HEK293 (cell line): ENCODE data around the gene DDX10.

ENCODE experiments used
- CTCF ChIA-PET: fragments of 350-600 bp; formaldehyde crosslinking; extraction: SDS; loops from one replicate; lab custom pipeline; 2021; ENCODE audit warnings: antibody characterized with exemption; lab: Yijun Ruan, JAX
- POLR2A ChIA-PET: fragments of 300-600 bp; formaldehyde crosslinking; extraction: SDS; loops from one replicate; lab custom pipeline; 2020; ENCODE audit warnings: antibody characterized with exemption, inconsistent platforms; lab: Yijun Ruan, JAX
- H3K27ac ChIP-seq: fragments of 200-500 bp; sonication (Bioruptor generic); 2 replicates; pipeline ENCODE4 v1.5.1; 2014; ENCODE audit warnings: low read depth, low read length, control low read depth, inconsistent platforms; ENCODE audit errors: extremely low read depth
- H3K36me3 ChIP-seq, 2 experiments: fragments of 200-500 bp in 1 of 2; sonication (Bioruptor generic) in 1 of 2; 1 replicate in 1 of 2; 2 replicates in 1 of 2; pipeline ENCODE4 v1.5.1; 2014 to 2017; ENCODE audit warnings: inconsistent platforms in 2 of 2, low read length in 2 of 2; ENCODE audit not compliant: control insufficient read depth in 2 of 2, insufficient read depth in 1 of 2
- H3K4me1 ChIP-seq: fragments of 200-500 bp; sonication (Bioruptor generic); 2 replicates; pipeline ENCODE4 v1.5.1; 2014; ENCODE audit warnings: mild to moderate bottlenecking, low read length, inconsistent platforms; ENCODE audit not compliant: control insufficient read depth, insufficient read depth
- H3K4me3 ChIP-seq: 2 replicates; pipeline ENCODE4 v1.5.1; 2011; ENCODE audit warnings: low read depth, mild to moderate bottlenecking, control low read depth, low read length, moderate library complexity
- H3K9me3 ChIP-seq: fragments of 200-500 bp; sonication (Bioruptor generic); 2 replicates; pipeline ENCODE4 v1.5.1; 2014; ENCODE audit warnings: low read depth, low read length, inconsistent platforms; ENCODE audit not compliant: control insufficient read depth, insufficient read depth
- FEZF1 ChIP-seq: fragments of 450-650 bp; formaldehyde crosslinking; IDR thresholded peaks from 2 replicates; pipeline ENCODE4 v1.5.1; 2016; ENCODE audit warnings: missing biosample characterization, missing genetic modification characterization
- GFI1B ChIP-seq: fragments of 450-650 bp; formaldehyde crosslinking; IDR thresholded peaks from 2 replicates; pipeline ENCODE4 v1.5.1; 2016; ENCODE audit warnings: missing biosample characterization, missing genetic modification characterization
- KLF9 ChIP-seq: fragments of 450-650 bp; formaldehyde crosslinking; IDR thresholded peaks from 2 replicates; pipeline ENCODE4 v1.5.1; 2016; ENCODE audit warnings: missing biosample characterization, missing genetic modification characterization, low read depth
- OSR2 ChIP-seq: fragments of 450-650 bp; formaldehyde crosslinking; IDR thresholded peaks from 2 replicates; pipeline ENCODE4 v1.5.1; 2016; ENCODE audit warnings: missing biosample characterization, missing genetic modification characterization
- OVOL3 ChIP-seq: fragments of 450-650 bp; formaldehyde crosslinking; IDR thresholded peaks from 2 replicates; pipeline ENCODE4 v1.5.1; 2016; ENCODE audit warnings: missing biosample characterization, missing genetic modification characterization
- PRDM1 ChIP-seq: fragments of 450-650 bp; formaldehyde crosslinking; IDR thresholded peaks from 2 replicates; pipeline ENCODE4; 2016; ENCODE audit warnings: missing biosample characterization, missing genetic modification characterization
- REST ChIP-seq: fragments of 450-650 bp; formaldehyde crosslinking; IDR thresholded peaks from 2 replicates; pipeline ENCODE4 v1.5.1; 2016; ENCODE audit warnings: missing biosample characterization, missing genetic modification characterization
- SETDB1 ChIP-seq: IDR thresholded peaks from one replicate; pipeline ENCODE4 v1.6.1; 2017; ENCODE audit warnings: mild to moderate bottlenecking, low read length, moderate library complexity, mixed read lengths; ENCODE audit not compliant: insufficient read length
- TRIM28 ChIP-seq: IDR thresholded peaks from 2 replicates; pipeline ENCODE4 v1.6.1; 2011; ENCODE audit warnings: low read length, control low read depth, borderline replicate concordance
- YY2 ChIP-seq: fragments of 450-650 bp; formaldehyde crosslinking; IDR thresholded peaks from 2 replicates; pipeline ENCODE4 v1.5.1; 2016; ENCODE audit warnings: missing biosample characterization, missing genetic modification characterization
- ZEB2 ChIP-seq: fragments of 450-650 bp; formaldehyde crosslinking; IDR thresholded peaks from 2 replicates; pipeline ENCODE4 v1.5.1; 2016; ENCODE audit warnings: missing biosample characterization, missing genetic modification characterization
- ZFP69B ChIP-seq: fragments of 450-650 bp; formaldehyde crosslinking; IDR thresholded peaks from 2 replicates; pipeline ENCODE4 v1.5.1; 2016; ENCODE audit warnings: missing biosample characterization, missing genetic modification characterization
- ZNF10 ChIP-seq: fragments of 450-650 bp; formaldehyde crosslinking; IDR thresholded peaks from 2 replicates; pipeline ENCODE4 v1.5.1; 2017; ENCODE audit warnings: missing biosample characterization, missing genetic modification characterization
- ZNF274 ChIP-seq, 2 experiments: fragments of 200-500 bp in 1 of 2; fragments of 450-650 bp in 1 of 2; sonication (Bioruptor generic) in 1 of 2; formaldehyde crosslinking in 1 of 2; IDR thresholded peaks; 2 replicates each; pipeline versions ENCODE4 v1.5.1 to v1.6.1; 2014 to 2016; ENCODE audit warnings: borderline replicate concordance in 1 of 2, inconsistent platforms in 1 of 2, low read length in 1 of 2, missing biosample characterization in 1 of 2, missing genetic modification characterization in 1 of 2
- ZNF341 ChIP-seq: fragments of 450-650 bp; formaldehyde crosslinking; IDR thresholded peaks from 2 replicates; pipeline ENCODE4; 2016; ENCODE audit warnings: low read depth, missing biosample characterization, missing genetic modification characterization
- ZNF391 ChIP-seq: fragments of 450-650 bp; formaldehyde crosslinking; IDR thresholded peaks from 2 replicates; pipeline ENCODE4 v1.5.1; 2016; ENCODE audit warnings: low read depth, missing biosample characterization, missing genetic modification characterization, borderline replicate concordance
- ZNF398 ChIP-seq: fragments of 450-650 bp; formaldehyde crosslinking; IDR thresholded peaks from 2 replicates; pipeline ENCODE4 v1.5.1; 2017; ENCODE audit warnings: missing biosample characterization, missing genetic modification characterization
- ZNF404 ChIP-seq: fragments of 450-650 bp; formaldehyde crosslinking; IDR thresholded peaks from 2 replicates; pipeline ENCODE4 v1.5.1; 2017; ENCODE audit warnings: missing biosample characterization, missing genetic modification characterization
- ZNF544 ChIP-seq: fragments of 450-650 bp; formaldehyde crosslinking; IDR thresholded peaks from 2 replicates; pipeline ENCODE4 v1.5.0; 2017; ENCODE audit warnings: missing biosample characterization, missing genetic modification characterization
- ZNF561 ChIP-seq: fragments of 450-650 bp; IDR thresholded peaks from 2 replicates; pipeline ENCODE4 v1.5.1; 2018; ENCODE audit warnings: missing biosample characterization, missing genetic modification characterization, borderline replicate concordance
- ZNF571 ChIP-seq: fragments of 450-650 bp; formaldehyde crosslinking; IDR thresholded peaks from 2 replicates; pipeline ENCODE4 v1.5.0; 2017; ENCODE audit warnings: missing biosample characterization, missing genetic modification characterization
- ZNF677 ChIP-seq: fragments of 450-650 bp; IDR thresholded peaks from 2 replicates; pipeline ENCODE4 v1.5.0; 2018; ENCODE audit warnings: missing biosample characterization, mild to moderate bottlenecking, missing genetic modification characterization, moderate library complexity
- ZNF707 ChIP-seq: fragments of 450-650 bp; formaldehyde crosslinking; IDR thresholded peaks from 2 replicates; pipeline ENCODE4 v1.5.1; 2016; ENCODE audit warnings: missing biosample characterization, missing genetic modification characterization
- ZNF843 ChIP-seq: fragments of 450-650 bp; formaldehyde crosslinking; IDR thresholded peaks from 2 replicates; pipeline ENCODE4 v1.5.1; 2016; ENCODE audit warnings: missing biosample characterization, missing genetic modification characterization
- ZSCAN23 ChIP-seq: fragments of 450-650 bp; formaldehyde crosslinking; IDR thresholded peaks from 2 replicates; pipeline ENCODE4 v1.5.1; 2016; ENCODE audit warnings: missing biosample characterization, missing genetic modification characterization
- TF ChIP-seq, protein P1 (sequence below): fragments of 450-650 bp; formaldehyde crosslinking; IDR thresholded peaks from 2 replicates; pipeline ENCODE4 v1.5.1; 2016; ENCODE audit warnings: missing biosample characterization, missing genetic modification characterization

DDX10 gene

GRCh38 chr11:108937746-108938145 is 272.9 kb downstream of the DDX10 start:
- Histone ChIP-seq H3K4me3 (no peak overlapping the region), H3K4me1 (no peaks in the 10 kb centered on the region), H3K36me3 (peaks cover 0 to 13% of the 10 kb centered on the region in 2 experiments; a peak in 1 of 3 replicates)
- TF ChIP-seq REST (tag by site-specific recombination) (no peak), OVOL3 (tag by site-specific recombination) (no peak)
- TF ChIP-seq, all 188 proteins: peak for 0
- Histone ChIP-seq H3K9me3 (no peaks in the 10 kb centered on the region), H3K27ac (no peak overlapping the region)
- ChIA-PET CTCF (no interaction called here), POLR2A (no interaction called here)

DNA sequence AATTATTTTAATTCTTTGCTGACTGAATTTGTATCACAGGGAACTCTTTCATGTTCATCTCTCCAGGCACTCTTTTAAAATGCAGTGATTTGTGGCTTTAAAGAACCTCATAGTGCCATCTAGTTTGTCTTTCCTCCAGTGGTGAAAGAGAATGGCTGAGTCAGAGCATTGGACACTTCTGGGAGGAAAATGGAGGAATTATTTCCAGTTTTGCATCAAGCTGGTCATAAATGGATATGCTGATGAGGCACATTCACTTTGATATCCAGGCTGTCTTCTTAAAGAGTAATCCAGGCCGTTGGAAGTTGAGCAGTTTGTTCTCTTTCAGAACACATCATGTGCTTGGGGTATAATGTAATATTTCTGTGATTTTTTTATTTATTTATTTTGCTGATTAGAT is 273.7 kb downstream of the DDX10 start:
- CTCF ChIA-PET: interaction anchor here (0.7 kb wide), 1 partner anchor 163 kb away, joined by 4 read pairs; no protein-coding TSS in a partner anchor
- no peaks in the 10 kb centered on the region for H3K4me1 ChIP-seq
- no peak for TF ChIP-seq ZNF843
- peak; percentile 32; the same call in 1 of the 2 replicates for TF ChIP-seq TRIM28
- H3K4me3 ChIP-seq: no peak overlapping the region
- POLR2A ChIA-PET: no interaction called here
- peaks cover 0 to 13% of the 10 kb centered on the region in 2 experiments; a peak in 1 of 3 replicates for H3K36me3 ChIP-seq
- no peak overlapping the region for H3K27ac ChIP-seq
- no peaks in the 10 kb centered on the region for H3K9me3 ChIP-seq

DNA sequence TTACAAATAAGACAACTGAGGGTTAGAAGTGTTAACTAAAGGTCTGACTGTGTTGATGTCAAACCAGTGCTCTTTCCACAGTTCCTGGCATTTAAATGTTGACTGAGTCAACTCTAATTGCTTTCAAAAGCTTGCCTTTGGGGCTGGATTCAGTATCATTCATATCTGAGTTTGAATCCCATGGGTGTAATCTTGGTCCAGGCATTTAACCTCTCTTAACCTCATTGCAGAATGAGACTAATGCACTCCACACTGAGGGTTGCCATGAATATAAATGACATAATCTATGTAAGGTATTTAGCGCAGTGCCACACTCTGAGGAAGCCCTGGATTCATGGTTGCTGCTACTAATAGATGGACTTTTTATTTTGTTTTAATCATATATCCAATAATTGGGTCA is 274.3 kb downstream of the DDX10 start:
- Histone ChIP-seq H3K9me3 (no peaks in the 10 kb centered on the region), H3K4me1 (no peaks in the 10 kb centered on the region), H3K4me3 (no peak overlapping the region), H3K27ac (no peak overlapping the region), H3K36me3 (peaks cover 0 to 13% of the 10 kb centered on the region in 2 experiments; a peak in 1 of 3 replicates)
- CTCF ChIA-PET: interaction anchor here (0.7 kb wide), 1 partner anchor 163 kb away, joined by 4 read pairs; no protein-coding TSS in a partner anchor
- POLR2A ChIA-PET: no interaction called here
- TF ChIP-seq ZNF571 (no peak), ZSCAN23 (peak; percentile 36; the same call in 1 of the 2 replicates), OSR2 (tag by site-specific recombination) (peak; percentile 63), ZNF398 (tag by site-specific recombination) (no peak), ZNF843 (0 out of 2 replicates have a peak, but pooled peaks have one; percentile 21), YY2 (no peak), ZNF274 (IDR thresholded peaks at IDR 0.05; ENCODE audit: low read length) (no peak), ZNF274 (tag by site-specific recombination; IDR thresholded peaks at IDR 0.05; ENCODE audit: borderline replicate concordance) (no peak), ZNF10 (tag by site-specific recombination) (no peak), FEZF1 (peak; percentile 20; the same call in 1 of the 2 replicates), ZNF341 (tag by site-specific recombination) (no peak), SETDB1 (no peak), ZNF677 (no peak), ZNF544 (no peak), ZFP69B (no peak), PRDM1 (no peak), ZEB2 (tag by site-specific recombination) (no peak), ZNF404 (no peak), ZNF391 (tag by site-specific recombination) (no peak), ZNF707 (tag by site-specific recombination) (no peak), KLF9 (no peak), ZNF561 (tag by site-specific recombination) (no peak), GFI1B (tag by site-specific recombination) (no peak)
- TF ChIP-seq, protein P1, sequence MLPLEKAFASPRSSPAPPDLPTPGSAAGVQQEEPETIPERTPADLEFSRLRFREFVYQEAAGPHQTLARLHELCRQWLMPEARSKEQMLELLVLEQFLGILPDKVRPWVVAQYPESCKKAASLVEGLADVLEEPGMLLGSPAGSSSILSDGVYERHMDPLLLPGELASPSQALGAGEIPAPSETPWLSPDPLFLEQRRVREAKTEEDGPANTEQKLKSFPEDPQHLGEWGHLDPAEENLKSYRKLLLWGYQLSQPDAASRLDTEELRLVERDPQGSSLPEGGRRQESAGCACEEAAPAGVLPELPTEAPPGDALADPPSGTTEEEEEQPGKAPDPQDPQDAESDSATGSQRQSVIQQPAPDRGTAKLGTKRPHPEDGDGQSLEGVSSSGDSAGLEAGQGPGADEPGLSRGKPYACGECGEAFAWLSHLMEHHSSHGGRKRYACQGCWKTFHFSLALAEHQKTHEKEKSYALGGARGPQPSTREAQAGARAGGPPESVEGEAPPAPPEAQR: no peak
